Liver (tissue), 3 donors: ENCODE measurements around the gene KRTAP4-7.

Experiments
- ATF3 ChIP-seq: IDR thresholded peaks from 2 replicates; pipeline ENCODE4 v1.6.1; 2016; ENCODE audit warnings: antibody characterized with exemption
- CTCF ChIP-seq: fragments of 150-350 bp; IDR thresholded peaks from 2 replicates; pipeline ENCODE4 v1.5.1; 2017; ENCODE audit warnings: improper control_type of control experiment, low read depth, low read length; ENCODE audit not compliant: missing input control
- EGR1 ChIP-seq, 2 donors: IDR thresholded peaks; 2 replicates each; pipeline ENCODE4 v1.6.1; 2016 to 2018; ENCODE audit warnings: antibody characterized with exemption in 2 of 2, low read depth in 2 of 2
- FOXA1 ChIP-seq: IDR thresholded peaks from 2 replicates; pipeline ENCODE4 v1.6.1; 2016; ENCODE audit warnings: antibody characterized with exemption
- JUND ChIP-seq, 2 donors: IDR thresholded peaks; 2 replicates each; pipeline ENCODE4 v1.6.1; 2016; ENCODE audit warnings: antibody characterized with exemption in 2 of 2
- MAX ChIP-seq: IDR thresholded peaks from 2 replicates; pipeline ENCODE4 v1.6.1; 2016; ENCODE audit warnings: antibody characterized with exemption
- NR2F2 ChIP-seq: IDR thresholded peaks from 2 replicates; pipeline ENCODE4 v1.6.1; 2016; ENCODE audit warnings: antibody characterized with exemption
- RAD21 ChIP-seq, 2 donors: IDR thresholded peaks; 2 replicates each; pipeline ENCODE4 v1.6.1; 2016; ENCODE audit warnings: antibody characterized with exemption in 2 of 2, mild to moderate bottlenecking in 2 of 2
- RXRA ChIP-seq, 2 donors: IDR thresholded peaks; 2 replicates each; pipeline ENCODE4 v1.6.1; 2017 to 2018; ENCODE audit warnings: antibody characterized with exemption in 2 of 2, mild to moderate bottlenecking in 1 of 2
- TAF1 ChIP-seq: conservative IDR thresholded peaks from 2 replicates; pipeline ENCODE4 v1.6.1; 2016; ENCODE audit warnings: antibody characterized with exemption, mild to moderate bottlenecking
- YY1 ChIP-seq: IDR thresholded peaks from 2 replicates; pipeline ENCODE4 v1.6.1; 2016; ENCODE audit warnings: antibody characterized with exemption, mild to moderate bottlenecking
- TF ChIP-seq, protein P1 (sequence below): IDR thresholded peaks from 2 replicates; pipeline ENCODE4 v1.6.1; 2016; ENCODE audit warnings: antibody characterized with exemption
- donor health status: healthy.
- donor health status: healthy.

DNA sequence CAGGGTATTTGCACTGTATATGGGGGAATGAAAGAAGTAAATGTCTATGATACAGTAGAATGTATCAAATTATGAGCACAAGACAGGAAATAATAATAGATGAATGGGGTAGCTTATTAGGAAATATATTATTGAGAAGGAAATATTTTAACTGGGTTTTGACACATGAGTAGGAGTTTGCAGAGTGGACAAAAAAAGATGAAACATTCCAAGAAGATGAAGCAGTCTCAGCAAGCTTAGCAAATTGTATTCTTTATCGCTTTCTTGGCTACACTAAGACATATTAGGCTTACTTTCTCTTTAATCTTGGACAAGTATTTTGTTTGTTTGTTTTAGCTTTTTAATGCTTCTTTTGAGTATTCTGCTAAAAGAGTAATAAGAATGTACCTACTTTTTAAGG lies 19.9 kb downstream of the KRTAP4-7 start:
- TF ChIP-seq RAD21 (IDR thresholded peaks at IDR 0.05) (no peak), CTCF (no peak), MAX (no peak), RXRA (IDR thresholded peaks at IDR 0.05) (no peak), EGR1 (IDR thresholded peaks at IDR 0.05; ENCODE audit: low read depth in 2 of 2) (no peak), ATF3 (no peak), FOXA1 (no peak), NR2F2 (no peak), JUND (IDR thresholded peaks at IDR 0.05) (no peak), YY1 (no peak), TAF1 (no peak)
- TF ChIP-seq, protein P1, sequence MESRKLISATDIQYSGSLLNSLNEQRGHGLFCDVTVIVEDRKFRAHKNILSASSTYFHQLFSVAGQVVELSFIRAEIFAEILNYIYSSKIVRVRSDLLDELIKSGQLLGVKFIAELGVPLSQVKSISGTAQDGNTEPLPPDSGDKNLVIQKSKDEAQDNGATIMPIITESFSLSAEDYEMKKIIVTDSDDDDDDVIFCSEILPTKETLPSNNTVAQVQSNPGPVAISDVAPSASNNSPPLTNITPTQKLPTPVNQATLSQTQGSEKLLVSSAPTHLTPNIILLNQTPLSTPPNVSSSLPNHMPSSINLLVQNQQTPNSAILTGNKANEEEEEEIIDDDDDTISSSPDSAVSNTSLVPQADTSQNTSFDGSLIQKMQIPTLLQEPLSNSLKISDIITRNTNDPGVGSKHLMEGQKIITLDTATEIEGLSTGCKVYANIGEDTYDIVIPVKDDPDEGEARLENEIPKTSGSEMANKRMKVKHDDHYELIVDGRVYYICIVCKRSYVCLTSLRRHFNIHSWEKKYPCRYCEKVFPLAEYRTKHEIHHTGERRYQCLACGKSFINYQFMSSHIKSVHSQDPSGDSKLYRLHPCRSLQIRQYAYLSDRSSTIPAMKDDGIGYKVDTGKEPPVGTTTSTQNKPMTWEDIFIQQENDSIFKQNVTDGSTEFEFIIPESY, result no peak
